ENCODE measurements around the gene SF3B5. TPM values are rescaled to one million over a fixed set of nuclear protein-coding genes. Genes with fewer than 3 reads are reported as not detected.

Gene SF3B5
- total and polyA plus RNA-seq, 9 of the 15 experiments (the other 6 are each of a cell fraction or from before 2014, with no cell fraction given), result 238 to 1,211 (median 407) TPM

- peak; percentile 82; the same call in 1 of the 2 replicates for TF ChIP-seq E2F1 (CRISPR knock-in tag; IDR thresholded peaks at IDR 0.05)
- no peak for TF ChIP-seq PCBP2 (IDR thresholded peaks at IDR 0.05; ENCODE audit: low read depth, low read length, poor library complexity, severe bottlenecking)
- no peak for TF ChIP-seq ZNF551 (CRISPR knock-in tag; IDR thresholded peaks at IDR 0.05)
- no peak for TF ChIP-seq STAT6 (CRISPR knock-in tag; IDR thresholded peaks at IDR 0.05)
- TF ChIP-seq IRF1 (CRISPR knock-in tag; IDR thresholded peaks at IDR 0.05; ENCODE audit: borderline replicate concordance), result no peak
- TF ChIP-seq FOXO4 (CRISPR knock-in tag; IDR thresholded peaks at IDR 0.05), result no peak
- TF ChIP-seq BRD4 (IDR thresholded peaks at IDR 0.05), result peak; percentile 80; the same call in 1 of the 2 replicates
- peak; percentile 79; the same call in 1 of the 2 replicates for TF ChIP-seq FOXP1 (CRISPR knock-in tag; IDR thresholded peaks at IDR 0.05)
- TF ChIP-seq RBM22 (IDR thresholded peaks at IDR 0.05; ENCODE audit: low read depth, low read length, poor library complexity, severe bottlenecking), result no peak
- TF ChIP-seq NFE2 (IDR thresholded peaks at IDR 0.05; ENCODE audit: low read depth), result no peak
- peak; percentile 79 for TF ChIP-seq POLR2B (IDR thresholded peaks at IDR 0.05; ENCODE audit: low read depth, partially characterized antibody)
- no peak for TF ChIP-seq BRCA1 (IDR thresholded peaks at IDR 0.05)
- TF ChIP-seq BRCA1 (CRISPR knock-in tag; IDR thresholded peaks at IDR 0.05), result no peak
- peak; percentile 86 for TF ChIP-seq ZBTB12 (CRISPR knock-in tag; IDR thresholded peaks at IDR 0.05)
- TF ChIP-seq MYBL2 (IDR thresholded peaks at IDR 0.05; ENCODE audit: low read depth), result no peak
- no peak for TF ChIP-seq MYBL2 (CRISPR knock-in tag; IDR thresholded peaks at IDR 0.05; ENCODE audit: borderline replicate concordance)
- no peak for TF ChIP-seq ELK3 (CRISPR knock-in tag; IDR thresholded peaks at IDR 0.05)
- no peak for TF ChIP-seq ZNF561 (CRISPR knock-in tag; conservative IDR thresholded peaks at IDR 0.05)
These were observed 31.5 kb downstream of the SF3B5 start (continued) for GRCh38 chr6:144063744-144064401.
